Erythroblast (primary cell): ENCODE measurements around the gene MTSS2.

Source experiments
- GATA1 ChIP-seq: IDR thresholded peaks from 2 replicates; pipeline ENCODE4 v1.6.1; 2011; ENCODE audit warnings: low read depth, mild to moderate bottlenecking, control low read depth, low read length, moderate library complexity
- POLR2A ChIP-seq: IDR thresholded peaks from 2 replicates; pipeline ENCODE4 v1.6.1; 2011; ENCODE audit warnings: mild to moderate bottlenecking, low read length

GRCh38 chr16:70646260-70647241 is 39.3 kb downstream of the MTSS2 start, which contains the start of gene IL34:
- TF ChIP-seq POLR2A (no peak), GATA1 (no peak)
